Prostate gland (tissue), 2 donors: ENCODE data around the gene SYNPO2.

ENCODE experiments used
- POLR2A ChIP-seq: fragments of 450-650 bp; IDR thresholded peaks from one replicate; pipeline ENCODE4 v1.6.1; 2016; ENCODE audit warnings: antibody characterized with exemption, mild to moderate bottlenecking
- POLR2AphosphoS5 ChIP-seq: sonication (generic); formaldehyde crosslinking; IDR thresholded peaks from one replicate; pipeline ENCODE4 v1.6.1; 2017; ENCODE audit warnings: antibody characterized with exemption
- TF ChIP-seq, protein P1 (sequence below), 4 experiments: fragments of 200-600 bp in 2 of 4; fragments of 450-650 bp in 2 of 4; sonication (generic) in 2 of 4; IDR thresholded peaks; 1 replicate in 3 of 4; 2 replicates in 1 of 4; pipeline ENCODE4 v1.5.1; 2016 to 2019; ENCODE audit warnings: antibody characterized with exemption in 4 of 4, mild to moderate bottlenecking in 2 of 4, moderate library complexity in 2 of 4

DNA sequence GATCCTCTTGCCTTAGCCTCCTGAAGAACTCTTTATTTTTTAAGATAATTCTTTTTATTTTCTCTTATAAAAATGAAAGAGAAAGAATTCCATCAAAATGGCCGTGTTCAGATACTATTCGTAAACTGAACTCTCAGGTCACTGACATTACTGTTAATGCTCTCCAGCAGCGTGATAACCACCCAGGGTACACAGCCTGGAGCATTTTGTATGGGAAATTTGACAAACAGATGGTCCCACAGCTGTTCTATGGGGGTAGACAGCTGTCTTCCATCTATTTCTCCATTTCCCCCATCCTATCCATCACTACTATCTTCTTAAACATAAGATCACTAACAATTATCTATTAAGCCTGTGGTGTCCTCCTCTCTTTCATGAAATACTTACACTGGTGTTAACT, 47.8 kb downstream of the SYNPO2 start:
- TF ChIP-seq POLR2AphosphoS5 (no peak), POLR2A (no peak)
- TF ChIP-seq, protein P1, sequence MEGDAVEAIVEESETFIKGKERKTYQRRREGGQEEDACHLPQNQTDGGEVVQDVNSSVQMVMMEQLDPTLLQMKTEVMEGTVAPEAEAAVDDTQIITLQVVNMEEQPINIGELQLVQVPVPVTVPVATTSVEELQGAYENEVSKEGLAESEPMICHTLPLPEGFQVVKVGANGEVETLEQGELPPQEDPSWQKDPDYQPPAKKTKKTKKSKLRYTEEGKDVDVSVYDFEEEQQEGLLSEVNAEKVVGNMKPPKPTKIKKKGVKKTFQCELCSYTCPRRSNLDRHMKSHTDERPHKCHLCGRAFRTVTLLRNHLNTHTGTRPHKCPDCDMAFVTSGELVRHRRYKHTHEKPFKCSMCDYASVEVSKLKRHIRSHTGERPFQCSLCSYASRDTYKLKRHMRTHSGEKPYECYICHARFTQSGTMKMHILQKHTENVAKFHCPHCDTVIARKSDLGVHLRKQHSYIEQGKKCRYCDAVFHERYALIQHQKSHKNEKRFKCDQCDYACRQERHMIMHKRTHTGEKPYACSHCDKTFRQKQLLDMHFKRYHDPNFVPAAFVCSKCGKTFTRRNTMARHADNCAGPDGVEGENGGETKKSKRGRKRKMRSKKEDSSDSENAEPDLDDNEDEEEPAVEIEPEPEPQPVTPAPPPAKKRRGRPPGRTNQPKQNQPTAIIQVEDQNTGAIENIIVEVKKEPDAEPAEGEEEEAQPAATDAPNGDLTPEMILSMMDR (IDR thresholded peaks at IDR 0.05): no peak
